Glutamatergic neuron (in vitro differentiated cells): ENCODE data around the gene SDR42E1. TPM values are rescaled to one million over a fixed set of nuclear protein-coding genes. Genes with fewer than 3 reads are reported as not detected.

Experiments
- DNase-seq: peaks from one replicate; pipeline ENCODE4 v3.0.0; 2022
- H3K27ac Mint-ChIP-seq: one replicate; pipeline ENCODE4 v1.8.0; 2020; ENCODE audit warnings: mild to moderate bottlenecking, mixed read lengths, inconsistent platforms; ENCODE audit not compliant: unreplicated experiment
- H3K27me3 Mint-ChIP-seq: one replicate; pipeline ENCODE4 v1.8.0; 2020; ENCODE audit warnings: mild to moderate bottlenecking, moderate library complexity, mixed read lengths, inconsistent platforms; ENCODE audit not compliant: unreplicated experiment
- H3K36me3 Mint-ChIP-seq: one replicate; pipeline ENCODE4 v1.8.0; 2020; ENCODE audit warnings: mild to moderate bottlenecking, mixed read lengths, inconsistent platforms; ENCODE audit not compliant: unreplicated experiment
- H3K4me1 Mint-ChIP-seq: one replicate; pipeline ENCODE4 v1.8.0; 2020; ENCODE audit warnings: mild to moderate bottlenecking, low read depth, mixed read lengths, inconsistent platforms; ENCODE audit not compliant: unreplicated experiment
- H3K4me3 Mint-ChIP-seq: one replicate; pipeline ENCODE4 v1.8.0; 2020; ENCODE audit warnings: mild to moderate bottlenecking, mixed read lengths, inconsistent platforms; ENCODE audit not compliant: unreplicated experiment
- H3K9me3 Mint-ChIP-seq: one replicate; pipeline ENCODE4 v1.8.0; 2020; ENCODE audit warnings: mild to moderate bottlenecking, moderate library complexity, mixed read lengths, inconsistent platforms; ENCODE audit not compliant: unreplicated experiment
- total RNA-seq: library from RNA; stranded (reverse); fragmentation: NEBNext Ultra II Directional; extraction: Animal tissue kit (Norgen Biotek cat#: 25700); gene quantifications from one replicate; pipeline ENCODE4 v1.2.1, GENCODE V29; 2021; ENCODE audit not compliant: unreplicated experiment
- TF ChIP-seq, protein P1 (sequence below): fragments of 200-600 bp; sonication (generic); IDR thresholded peaks from one replicate; pipeline ENCODE4 v1.5.0; 2021; ENCODE audit not compliant: partially characterized antibody, unreplicated experiment

The SDR42E1 gene
- total RNA-seq, 1 donor from 2014 or later = 0.20 TPM

DNA sequence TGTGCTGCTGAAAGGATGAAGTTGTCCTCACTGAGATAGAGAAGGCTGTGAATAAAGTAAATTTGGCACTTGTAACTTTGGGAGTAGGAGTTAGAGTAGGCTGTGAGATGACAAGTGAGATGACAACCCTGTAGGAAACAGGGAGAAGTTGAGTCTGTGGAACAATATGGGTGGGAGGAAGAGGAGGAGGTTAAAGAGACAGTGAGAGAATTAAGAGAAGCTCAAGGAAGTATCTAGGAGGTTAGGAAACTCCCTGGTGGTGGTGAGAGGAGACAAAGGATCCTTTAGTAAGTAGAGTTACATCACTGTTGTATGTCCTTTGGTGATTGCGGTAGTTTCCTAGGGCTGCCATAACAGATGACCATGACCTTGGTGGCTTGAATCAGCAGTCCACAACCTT is 13.0 kb upstream of the SDR42E1 start:
- Mint-ChIP-seq H3K9me3 (no peaks in the 10 kb centered on the region), H3K4me1 (no peaks in the 10 kb centered on the region), H3K36me3 (peaks cover 13% of the 10 kb centered on the region), H3K27ac (no peak overlapping the region), H3K4me3 (no peak overlapping the region), H3K27me3 (peaks cover 3% of the 10 kb centered on the region)
- TF ChIP-seq, protein P1, sequence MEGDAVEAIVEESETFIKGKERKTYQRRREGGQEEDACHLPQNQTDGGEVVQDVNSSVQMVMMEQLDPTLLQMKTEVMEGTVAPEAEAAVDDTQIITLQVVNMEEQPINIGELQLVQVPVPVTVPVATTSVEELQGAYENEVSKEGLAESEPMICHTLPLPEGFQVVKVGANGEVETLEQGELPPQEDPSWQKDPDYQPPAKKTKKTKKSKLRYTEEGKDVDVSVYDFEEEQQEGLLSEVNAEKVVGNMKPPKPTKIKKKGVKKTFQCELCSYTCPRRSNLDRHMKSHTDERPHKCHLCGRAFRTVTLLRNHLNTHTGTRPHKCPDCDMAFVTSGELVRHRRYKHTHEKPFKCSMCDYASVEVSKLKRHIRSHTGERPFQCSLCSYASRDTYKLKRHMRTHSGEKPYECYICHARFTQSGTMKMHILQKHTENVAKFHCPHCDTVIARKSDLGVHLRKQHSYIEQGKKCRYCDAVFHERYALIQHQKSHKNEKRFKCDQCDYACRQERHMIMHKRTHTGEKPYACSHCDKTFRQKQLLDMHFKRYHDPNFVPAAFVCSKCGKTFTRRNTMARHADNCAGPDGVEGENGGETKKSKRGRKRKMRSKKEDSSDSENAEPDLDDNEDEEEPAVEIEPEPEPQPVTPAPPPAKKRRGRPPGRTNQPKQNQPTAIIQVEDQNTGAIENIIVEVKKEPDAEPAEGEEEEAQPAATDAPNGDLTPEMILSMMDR = no peak
- DNase-seq = no peak

DNA sequence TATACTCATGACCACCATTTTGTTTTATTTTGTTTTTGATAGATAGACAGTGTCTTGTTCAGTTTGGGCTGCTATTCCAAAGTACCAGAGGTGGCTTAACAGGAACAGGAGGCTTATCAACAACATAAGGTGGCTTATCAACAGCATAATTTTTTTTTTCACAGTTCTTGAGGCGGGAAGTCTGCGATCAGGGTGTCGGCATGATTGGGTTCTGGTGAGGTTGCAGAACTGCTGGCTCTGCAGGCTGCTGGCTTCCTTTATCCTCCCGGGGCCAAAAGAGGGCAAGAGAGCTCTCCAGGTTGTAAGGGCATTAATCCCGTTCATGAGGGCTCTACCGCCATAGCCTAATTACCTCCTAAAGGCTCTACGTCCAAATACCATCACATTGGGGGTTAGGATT is 11.9 kb upstream of the SDR42E1 start:
- Mint-ChIP-seq H3K4me1 (no peaks in the 10 kb centered on the region), H3K27me3 (peaks cover 3% of the 10 kb centered on the region), H3K36me3 (peaks cover 13% of the 10 kb centered on the region), H3K9me3 (no peaks in the 10 kb centered on the region), H3K27ac (no peak overlapping the region), H3K4me3 (no peak overlapping the region)
- no peak for DNase-seq
- TF ChIP-seq, protein P1 = no peak

DNA sequence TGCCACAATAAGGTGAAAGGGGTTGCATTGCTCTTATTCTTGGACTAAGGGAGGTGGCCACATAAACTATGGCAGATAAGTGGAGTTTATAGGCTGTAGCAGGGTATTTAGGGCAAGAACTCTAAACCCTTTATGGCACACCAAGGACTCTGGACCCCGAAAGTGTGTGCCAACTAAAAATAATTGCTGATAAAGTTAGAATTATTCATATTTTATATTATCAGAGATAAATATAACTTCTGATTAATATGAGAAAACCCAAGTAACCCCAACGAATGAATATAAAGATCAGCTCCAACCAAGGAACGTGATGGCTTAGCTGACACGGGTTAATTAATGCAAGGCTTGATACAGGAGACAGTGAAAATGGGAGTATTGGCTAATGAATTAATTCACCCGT is 8.8 kb upstream of the SDR42E1 start:
- DNase-seq = no peak
- H3K36me3 Mint-ChIP-seq = peaks cover 9% of the 10 kb centered on the region
- H3K4me1 Mint-ChIP-seq = no peaks in the 10 kb centered on the region
- TF ChIP-seq, protein P1 = no peak
- no peaks in the 10 kb centered on the region for H3K9me3 Mint-ChIP-seq
- no peak overlapping the region for H3K27ac Mint-ChIP-seq
- H3K4me3 Mint-ChIP-seq = no peak overlapping the region
- H3K27me3 Mint-ChIP-seq = peaks cover 6% of the 10 kb centered on the region

DNA sequence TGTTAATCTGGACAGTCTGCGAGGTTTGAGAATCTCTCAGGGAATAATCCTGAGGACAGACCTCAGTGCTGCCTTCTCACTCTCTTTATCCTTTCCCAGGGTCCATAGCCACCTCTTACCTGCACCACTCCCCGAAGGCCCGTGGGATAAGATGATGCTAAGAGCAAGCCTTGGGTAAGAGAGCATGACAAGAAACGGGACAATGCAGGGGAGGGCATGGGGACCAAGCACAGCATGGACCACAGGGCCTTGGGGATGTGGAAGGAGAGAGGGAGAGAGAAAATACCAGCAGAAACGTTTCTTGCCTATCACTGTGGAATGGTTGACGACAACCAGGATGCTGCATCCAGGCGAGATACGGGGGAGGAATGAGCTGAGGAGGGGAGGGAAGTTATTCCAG is 8.3 kb upstream of the SDR42E1 start:
- TF ChIP-seq, protein P1 = no peak
- Mint-ChIP-seq H3K4me3 (no peak overlapping the region), H3K36me3 (peaks cover 9% of the 10 kb centered on the region), H3K27me3 (peaks cover 6% of the 10 kb centered on the region), H3K9me3 (no peaks in the 10 kb centered on the region), H3K27ac (no peak overlapping the region), H3K4me1 (no peaks in the 10 kb centered on the region)
- no peak for DNase-seq

DNA sequence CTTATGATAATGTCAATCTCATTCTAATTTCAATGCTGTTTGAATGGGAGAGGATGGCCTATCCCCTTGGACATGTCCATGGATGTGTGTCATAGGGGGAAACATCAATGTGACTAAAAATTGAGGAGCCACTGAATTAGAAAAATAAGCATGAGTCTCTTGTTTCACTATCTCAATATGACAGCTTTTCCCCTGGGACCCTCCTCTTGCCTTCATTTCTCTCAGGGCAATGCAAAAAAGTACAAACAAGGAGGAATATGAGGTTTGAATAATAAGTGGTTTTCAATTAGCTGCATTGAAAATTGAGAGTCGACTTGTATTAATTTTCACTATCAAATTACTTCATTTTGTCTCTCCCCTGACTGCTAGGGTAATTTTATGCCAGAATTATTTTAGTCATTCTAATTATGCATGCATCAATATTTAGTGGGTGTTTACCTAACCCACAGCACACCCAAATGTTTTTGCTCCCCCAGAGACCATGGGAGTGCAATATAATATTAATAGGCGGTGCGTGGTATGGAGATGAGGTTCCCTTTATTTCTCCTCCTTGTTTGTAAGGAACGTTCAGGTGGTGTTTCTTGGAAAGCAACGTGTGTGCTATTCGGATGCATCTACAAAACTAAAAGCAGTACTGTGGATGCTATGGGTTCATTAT is 6.8 kb upstream of the SDR42E1 start:
- Mint-ChIP-seq H3K4me1 (no peaks in the 10 kb centered on the region), H3K4me3 (no peak overlapping the region), H3K27ac (no peak overlapping the region), H3K27me3 (peaks cover 3% of the 10 kb centered on the region), H3K9me3 (no peaks in the 10 kb centered on the region), H3K36me3 (no peaks in the 10 kb centered on the region)
- DNase-seq = no peak
- TF ChIP-seq, protein P1 = no peak
